ENCODE data around the gene TBC1D22A. TPM values are rescaled to one million over a fixed set of nuclear protein-coding genes. Genes with fewer than 3 reads are reported as not detected.

TBC1D22A gene
- polyA plus RNA-seq, 1 experiment, result 19.8 TPM

GRCh38 chr22:47219789-47220188 is 457.3 kb downstream of the TBC1D22A start:
- no peaks in the 10 kb centered on the region for H3K27me3 ChIP-seq (ENCODE audit: control insufficient read depth, insufficient read depth, low read length)
- no peak overlapping the region for H3K4me3 ChIP-seq (ENCODE audit: low read depth, low read length)
- POLR2A ChIA-PET, result no interaction called here
- peaks cover 11% of the 10 kb centered on the region for H3K9me3 ChIP-seq (ENCODE audit: control insufficient read depth, insufficient read depth, low read length)
- no peak overlapping the region for H3K27ac ChIP-seq (ENCODE audit: low read depth, low read length)
- CTCF ChIA-PET, result interaction anchor here (0.7 kb wide), 1 partner anchor 9 kb away, joined by 3 read pairs; no protein-coding TSS in a partner anchor
- no peak for DNase-seq (ENCODE audit: low read depth, low spot score)
- no peak for TF ChIP-seq CTCF (IDR thresholded peaks at IDR 0.05; ENCODE audit: low read depth, low read length)

- ChIA-PET POLR2A (no interaction called here), CTCF (no interaction called here)
- no peaks in the 10 kb centered on the region for H3K27me3 ChIP-seq (ENCODE audit: control insufficient read depth, insufficient read depth, low read length)
- H3K9me3 ChIP-seq (ENCODE audit: control insufficient read depth, insufficient read depth, low read length), result peaks cover 11% of the 10 kb centered on the region
- H3K27ac ChIP-seq (ENCODE audit: low read depth, low read length), result no peak overlapping the region
- no peak for DNase-seq (ENCODE audit: low read depth, low spot score)
- no peak for TF ChIP-seq CTCF (IDR thresholded peaks at IDR 0.05; ENCODE audit: low read depth, low read length)
- H3K4me3 ChIP-seq (ENCODE audit: low read depth, low read length), result no peak overlapping the region
Observed at GRCh38 chr22:47220752-47221151, 458.3 kb downstream of the TBC1D22A start.

- peaks cover 11% of the 10 kb centered on the region for H3K9me3 ChIP-seq (ENCODE audit: control insufficient read depth, insufficient read depth, low read length)
- H3K4me3 ChIP-seq (ENCODE audit: low read depth, low read length), result no peak overlapping the region
- H3K27me3 ChIP-seq (ENCODE audit: control insufficient read depth, insufficient read depth, low read length), result peaks cover 2% of the 10 kb centered on the region
- CTCF ChIA-PET, result no interaction called here
- POLR2A ChIA-PET, result no interaction called here
- no peak for DNase-seq (ENCODE audit: low read depth, low spot score)
- TF ChIP-seq CTCF (IDR thresholded peaks at IDR 0.05; ENCODE audit: low read depth, low read length), result no peak
- no peak overlapping the region for H3K27ac ChIP-seq (ENCODE audit: low read depth, low read length)
Observed at GRCh38 chr22:47221840-47222615, 459.6 kb downstream of the TBC1D22A start.

Other genes with a start within 250 kb of the TBC1D22A start
- gene CELSR1, start 225.0 kb upstream of the TBC1D22A start, polyA plus RNA-seq (2011; rRNA removed), result 0.14 and 0.19 TPM in 2 replicates
- gene GRAMD4, start 142.3 kb upstream of the TBC1D22A start, polyA plus RNA-seq (2011; rRNA removed), result 7.5 and 8.2 TPM in 2 replicates
- gene CERK, start 24.4 kb upstream of the TBC1D22A start, polyA plus RNA-seq (2011; rRNA removed), result 29.0 and 32.9 TPM in 2 replicates

Data from AG04450 (cell line).